Right renal cortex interstitium (tissue), 3 donors: ENCODE results near the gene DUSP14. TPM values are rescaled to one million over a fixed set of nuclear protein-coding genes. Genes with fewer than 3 reads are reported as not detected.
"Not testable (repeated sequence)": the region's sequence is repeated elsewhere in the genome, so short reads cannot be mapped to it uniquely, and the experiment has no call there.

Experiments
- DNase-seq, 3 donors: peaks; one replicate each; pipeline ENCODE4 v3.0.0-alpha.2; 2013; ENCODE audit warnings: low read depth in 3 of 3, low spot score in 2 of 3
- polyA plus RNA-seq, 3 donors: library from polyadenylated mRNA; unstranded; fragments of 120-200 nt; gene quantifications; one replicate each; pipeline ENCODE4 v1.2.1, GENCODE V29; 2013; ENCODE audit not compliant: insufficient read length in 3 of 3

Gene DUSP14
- polyA plus RNA-seq, 3 donors: 14.7 to 17.6 (median 16.3) TPM

- no peak for DNase-seq
These were observed 6.2 kb upstream of the DUSP14 start for GRCh38 chr17:37483311-37484039.

DNA sequence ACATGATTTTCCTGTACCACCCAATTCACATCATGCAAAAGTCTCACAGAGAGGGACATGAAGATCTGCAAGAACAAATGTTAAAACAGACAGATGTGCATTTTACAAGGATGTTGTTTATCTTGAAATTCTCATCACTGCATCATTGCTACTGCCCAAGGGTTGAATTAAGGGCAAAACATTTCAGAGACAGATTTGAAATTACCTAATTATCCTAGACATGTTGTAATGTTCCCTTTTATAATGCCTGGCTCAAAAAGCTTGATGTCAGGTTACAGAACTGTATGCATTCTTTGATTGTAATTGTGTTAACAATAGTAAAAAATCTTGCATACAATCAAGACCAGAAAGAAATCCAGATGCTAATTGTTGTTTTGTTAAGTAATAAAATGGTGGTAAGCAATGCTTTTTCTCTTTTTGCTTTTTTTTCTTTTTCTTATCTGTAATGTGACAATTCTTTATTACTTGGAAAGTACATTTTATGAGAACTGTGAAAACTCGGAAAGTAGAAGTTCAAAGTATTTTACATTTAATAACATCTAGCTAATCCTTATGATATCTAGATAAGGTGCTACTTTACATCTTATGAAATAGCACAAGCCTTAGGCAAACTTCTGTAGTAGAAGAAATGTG lies 3.6 kb upstream of the DUSP14 start:
- DNase-seq: no peak

DNA sequence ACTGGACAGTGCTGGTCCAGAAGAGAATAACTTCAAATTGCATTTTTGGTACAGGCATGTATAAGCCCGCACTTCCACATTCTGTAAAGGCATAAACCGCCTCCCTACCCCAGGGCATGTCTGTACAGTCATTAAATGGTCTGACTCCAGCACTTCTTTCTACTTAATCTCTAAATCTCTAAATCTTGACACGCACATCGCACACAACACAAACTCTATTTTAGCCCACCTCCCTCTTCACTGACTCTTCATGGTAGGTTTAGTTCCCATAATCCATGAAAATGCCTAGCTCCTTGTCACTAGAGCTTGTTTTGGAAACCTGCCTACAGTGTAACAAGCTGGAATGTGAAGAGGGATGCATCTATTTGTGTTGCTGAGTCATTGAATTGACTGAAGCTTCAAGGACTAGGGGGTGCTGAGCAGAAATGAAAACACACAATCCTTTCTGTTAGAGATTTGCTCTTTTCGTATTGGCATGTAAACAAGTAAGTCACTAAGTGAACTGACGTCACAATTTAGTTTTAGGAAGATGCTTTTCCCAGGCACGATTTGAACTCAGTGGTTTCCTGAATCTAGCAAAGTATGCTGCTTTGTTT lies 1.6 kb upstream of the DUSP14 start:
- no peak for DNase-seq

DNA sequence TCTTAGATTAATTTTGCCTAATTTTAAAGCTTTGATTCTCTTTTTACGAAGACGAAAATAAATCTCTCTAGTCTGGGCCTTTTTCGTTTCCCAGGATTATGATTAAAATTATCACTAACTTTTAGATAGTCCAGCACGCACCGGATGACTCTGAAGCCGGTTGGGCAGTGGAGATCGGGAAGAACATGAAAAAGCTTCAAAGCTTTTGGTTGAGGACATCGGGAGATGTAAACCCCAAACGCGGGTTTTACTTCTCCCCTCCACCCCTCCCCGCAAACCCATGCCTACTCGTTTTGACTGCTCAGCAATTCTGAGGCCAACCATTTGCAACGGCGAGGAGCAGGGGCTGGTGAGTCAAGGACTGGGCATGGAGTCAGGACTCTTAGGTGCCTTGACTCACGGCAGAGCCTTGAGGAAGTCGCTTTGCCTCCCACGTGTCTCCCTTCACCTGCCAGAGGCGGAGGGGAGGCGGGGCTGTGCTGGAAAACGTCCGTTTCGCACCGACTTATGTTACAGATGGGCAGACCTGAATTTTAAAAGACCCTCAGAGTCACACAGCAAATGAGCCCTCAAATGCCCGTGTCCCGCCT lies 989 bp upstream of the DUSP14 start:
- no peak for DNase-seq

- DNase-seq: no peak
These were observed 414 bp downstream of the DUSP14 start for GRCh38 chr17:37490022-37490587.

DNA sequence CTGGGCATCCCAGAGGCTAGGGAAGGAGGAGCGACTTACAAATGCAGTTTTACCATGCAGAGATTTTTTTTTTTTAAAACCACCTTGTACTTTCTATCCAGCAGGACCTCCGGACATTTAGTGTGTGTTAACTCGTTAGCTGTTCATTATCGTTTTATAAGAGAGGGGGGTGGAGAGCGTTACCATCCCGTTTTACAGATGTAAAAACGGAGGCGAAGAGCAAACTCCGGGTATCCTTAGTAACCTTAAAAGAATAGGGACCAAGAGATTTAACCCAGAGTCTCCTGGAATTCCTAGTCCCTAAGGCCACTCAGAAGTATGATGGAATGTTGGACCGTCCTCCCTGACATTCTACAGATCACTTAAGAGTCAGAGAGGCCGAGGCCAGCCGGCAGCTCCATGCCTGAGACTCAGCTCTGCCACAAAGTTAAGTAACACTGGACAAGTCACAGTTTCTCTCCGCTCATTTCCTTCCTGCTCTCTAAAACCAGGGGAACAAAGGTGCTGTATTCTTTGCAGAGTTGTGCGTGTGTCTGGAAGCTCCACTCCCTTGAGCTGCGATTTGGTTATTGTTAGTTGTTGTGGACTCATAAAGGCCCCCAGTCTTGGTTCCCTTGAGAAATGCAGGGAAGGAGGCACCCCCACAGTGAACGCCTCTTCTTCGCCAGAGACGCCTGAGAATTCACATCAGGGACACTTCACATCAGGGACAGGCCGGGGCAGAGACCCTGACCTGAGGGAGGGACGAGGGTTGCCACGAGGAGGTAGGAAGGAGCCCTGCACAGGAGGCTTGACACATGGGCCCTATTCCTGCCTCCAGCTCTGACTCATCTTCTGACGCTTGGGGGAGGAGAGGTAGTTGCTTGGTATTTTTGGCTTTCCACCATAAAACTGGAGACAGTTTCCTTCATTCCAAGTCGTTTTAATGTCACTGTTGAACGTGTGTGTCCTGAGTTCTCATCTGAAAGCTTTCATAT lies 1.2 kb downstream of the DUSP14 start:
- DNase-seq: no peak

DNA sequence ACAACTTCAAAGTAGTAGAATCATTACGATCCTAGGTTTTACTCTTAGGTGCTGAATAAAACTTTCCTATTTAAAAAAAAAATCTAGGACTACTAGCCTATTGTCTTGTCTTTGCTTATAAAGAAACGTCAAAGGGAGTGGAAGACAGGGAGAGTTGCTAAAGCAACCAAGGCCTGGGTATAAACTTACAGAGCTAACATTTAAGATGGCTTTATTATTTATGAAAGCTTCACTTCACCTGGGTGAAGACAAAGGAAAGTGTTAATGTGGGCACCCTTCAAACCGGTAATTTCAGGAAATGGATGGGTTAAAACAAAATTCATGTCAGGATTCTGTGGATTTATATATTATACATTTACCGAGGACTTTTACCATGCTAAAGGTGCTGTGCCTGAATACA lies 2.5 kb downstream of the DUSP14 start:
- DNase-seq: no peak

GRCh38 chr17:37493249-37494027 lies 3.7 kb downstream of the DUSP14 start:
- DNase-seq: no peak

DNA sequence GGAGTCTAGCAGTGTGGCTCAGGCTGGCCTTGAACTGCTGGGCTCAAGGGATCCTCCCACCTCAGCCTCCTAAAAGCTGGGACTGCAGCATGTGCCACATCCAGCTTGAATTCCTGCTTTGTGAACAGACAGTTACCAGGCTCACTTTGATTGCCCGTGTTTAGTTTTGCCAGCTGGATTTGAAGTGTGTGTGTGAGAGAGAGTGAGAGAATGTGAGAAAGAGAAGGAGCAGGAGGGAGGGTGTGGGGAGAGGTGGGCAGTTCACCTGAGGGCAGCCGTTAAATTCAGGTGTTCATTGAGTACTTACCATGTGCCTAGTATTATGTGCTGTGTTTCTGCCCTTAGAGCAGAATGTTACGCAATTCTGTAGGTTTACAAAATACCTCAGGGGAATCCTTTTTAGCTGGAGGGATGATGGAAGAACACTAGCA lies 4.7 kb downstream of the DUSP14 start:
- DNase-seq: no peak

GRCh38 chr17:37494971-37495370 lies 5.3 kb downstream of the DUSP14 start:
- no peak for DNase-seq

GRCh38 chr17:37500378-37500777 lies 10.7 kb downstream of the DUSP14 start:
- DNase-seq: no peak

- DNase-seq: no peak
These were observed 12.6 kb downstream of the DUSP14 start for GRCh38 chr17:37502009-37502936.

GRCh38 chr17:37503148-37503547 lies 13.5 kb downstream of the DUSP14 start:
- DNase-seq: no peak

GRCh38 chr17:37505333-37505732 lies 15.6 kb downstream of the DUSP14 start:
- DNase-seq: no peak

GRCh38 chr17:37506678-37507077 lies 17.0 kb downstream of the DUSP14 start:
- DNase-seq: no peak

GRCh38 chr17:37507111-37507510 lies 17.4 kb downstream of the DUSP14 start:
- DNase-seq: no peak

DNA sequence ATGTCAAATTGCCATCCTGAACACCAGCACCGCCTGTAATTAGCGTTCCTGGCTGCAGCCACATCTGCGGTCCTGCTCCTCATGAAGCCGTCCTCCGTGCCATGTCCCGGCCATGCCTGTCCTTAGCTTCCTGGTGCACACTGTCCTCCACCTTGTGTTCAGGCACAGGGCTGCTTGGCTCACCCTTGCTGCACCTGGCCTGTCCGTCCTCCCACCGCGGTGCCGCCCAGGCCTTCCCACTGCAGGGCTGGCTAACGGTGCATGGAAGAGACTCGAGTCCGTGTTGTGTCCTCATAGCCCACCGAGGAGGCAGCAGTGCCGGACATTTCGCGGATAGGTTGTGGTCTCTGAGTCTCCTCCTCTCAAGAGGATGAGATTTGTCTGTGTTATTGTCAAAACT lies 20.4 kb downstream of the DUSP14 start:
- no peak for DNase-seq

GRCh38 chr17:37511642-37512041 lies 22.0 kb downstream of the DUSP14 start:
- DNase-seq: not testable (repeated sequence)
